HCT116 (cell line): ENCODE measurements around the gene GPR68. TPM values are rescaled to one million over a fixed set of nuclear protein-coding genes. Genes with fewer than 3 reads are reported as not detected.

Source experiments
- ATAC-seq: fragments of 200-7000 bp; cut with Tn5 transposase; 2 replicates; pipeline ENCODE4 v1.9.1; 2020; ENCODE audit warnings: mild to moderate bottlenecking, moderate library complexity
- BruUV-seq: library from RNA; stranded (reverse); fragments of 400-500 nt; replicated peaks from 2 replicates; lab custom pipeline; 2021; lab: Mats Ljungman, UMichigan
- CTCF ChIA-PET: fragments of 300-600 bp; sonication (Branson Sonifier 250); formaldehyde crosslinking; loops from one replicate; lab custom pipeline; 2021; ENCODE audit warnings: antibody characterized with exemption; lab: Charles Lee
- POLR2A ChIA-PET: fragments of 300-600, 350-600 bp; sonication (Branson Sonifier 250); formaldehyde crosslinking; loops from one replicate; lab custom pipeline; 2021; ENCODE audit warnings: antibody characterized with exemption; lab: Charles Lee
- RAD21 ChIA-PET, 2 experiments: fragments of 300-600 bp; sonication (Branson Sonifier 250); formaldehyde crosslinking; loops; one replicate each; lab custom pipeline; 2023; ENCODE audit warnings: low total read pairs in 2 of 2; ENCODE audit not compliant: uncharacterized antibody in 2 of 2, unreplicated experiment in 2 of 2, low non-redundant PET in 1 of 2; lab: Charles Lee
- DNase-seq: peaks from one replicate; pipeline ENCODE4 v3.0.0-alpha.2; 2010; ENCODE audit warnings: low read depth, low spot score
- H2AFZ ChIP-seq: fragments of 200-600 bp; shearing (Covaris generic), sonication (generic); 2 replicates; pipeline ENCODE4 v1.6.1; 2017; ENCODE audit warnings: low read depth, mixed run types, mixed read lengths, antibody characterized with exemption, low read length; ENCODE audit not compliant: poor library complexity, severe bottlenecking
- H3K27ac ChIP-seq: 2 replicates; pipeline ENCODE4 v1.5.1; 2012; ENCODE audit warnings: low read depth, low read length
- H3K27me3 ChIP-seq: fragments of 200-600 bp; sonication (generic); 2 replicates; pipeline ENCODE4 v1.6.1; 2016; ENCODE audit warnings: mixed run types, low read length, mixed read lengths; ENCODE audit not compliant: insufficient read depth
- H3K36me3 ChIP-seq, 2 experiments: fragments of 200-500 bp in 1 of 2; fragments of 200-600 bp in 1 of 2; sonication (Bioruptor generic) in 1 of 2; sonication (generic) in 1 of 2; 2 replicates each; pipeline versions ENCODE4 v1.5.1 to v1.6.1; 2014 to 2016; ENCODE audit warnings: low read length in 2 of 2, inconsistent platforms in 1 of 2, mixed read lengths in 1 of 2, mixed run types in 1 of 2; ENCODE audit not compliant: insufficient read depth in 2 of 2, control insufficient read depth in 1 of 2
- H3K4me1 ChIP-seq, 2 experiments: fragments of 200-600 bp in 1 of 2; sonication (generic) in 1 of 2; 2 replicates each; pipeline versions ENCODE4 v1.5.1 to v1.6.1; 2012 to 2017; ENCODE audit warnings: low read length in 2 of 2, inconsistent platforms in 1 of 2, mild to moderate bottlenecking in 1 of 2, mixed read lengths in 1 of 2, mixed run types in 1 of 2, moderate library complexity in 1 of 2; ENCODE audit not compliant: insufficient read depth in 2 of 2, control insufficient read depth in 1 of 2
- H3K4me2 ChIP-seq: fragments of 200-600 bp; sonication (generic); 2 replicates; pipeline ENCODE4 v1.6.1; 2017; ENCODE audit warnings: mixed run types, low read length, mixed read lengths
- H3K4me3 ChIP-seq, 2 experiments: fragments of 200-600 bp in 1 of 2; sonication (generic) in 1 of 2; replicated peaks in 1 of 2; 2 replicates each; pipeline ENCODE4 v1.5.1; 2011 to 2016; ENCODE audit warnings: low read length in 2 of 2, control low read depth in 1 of 2, low read depth in 1 of 2, mild to moderate bottlenecking in 1 of 2, mixed read lengths in 1 of 2, mixed run types in 1 of 2
- H3K79me2 ChIP-seq: fragments of 200-600 bp; sonication (generic); 2 replicates; pipeline ENCODE4 v1.6.1; 2017; ENCODE audit warnings: mild to moderate bottlenecking, mixed run types, low read length, moderate library complexity, mixed read lengths; ENCODE audit not compliant: insufficient read depth
- H3K9ac ChIP-seq: fragments of 200-600 bp; sonication (generic); 2 replicates; pipeline ENCODE4 v1.6.1; 2016; ENCODE audit warnings: low read length, mixed read lengths
- H3K9me2 ChIP-seq: fragments of 200-600 bp; sonication (generic), shearing (Covaris generic); 2 replicates; pipeline ENCODE4 v1.6.1; 2017; ENCODE audit warnings: mixed run types, mild to moderate bottlenecking, moderate library complexity; ENCODE audit not compliant: insufficient read depth
- H3K9me3 ChIP-seq, 2 experiments: fragments of 200-500 bp in 1 of 2; fragments of 200-600 bp in 1 of 2; sonication (Bioruptor generic) in 1 of 2; sonication (generic) in 1 of 2; 2 replicates each; pipeline ENCODE4 v1.6.1; 2014 to 2017; ENCODE audit warnings: low read length in 2 of 2, mixed read lengths in 2 of 2, inconsistent platforms in 1 of 2, low read depth in 1 of 2, mild to moderate bottlenecking in 1 of 2, mixed run types in 1 of 2, moderate library complexity in 1 of 2; ENCODE audit not compliant: control insufficient read depth in 1 of 2, insufficient read depth in 1 of 2
- H4K20me1 ChIP-seq: fragments of 200-600 bp; sonication (generic), shearing (Covaris generic); 2 replicates; pipeline ENCODE4 v1.6.1; 2017; ENCODE audit warnings: mixed run types, mild to moderate bottlenecking, moderate library complexity; ENCODE audit not compliant: insufficient read depth
- EZH2phosphoT487 ChIP-seq: fragments of 200-600 bp; IDR thresholded peaks from 2 replicates; pipeline ENCODE4 v1.6.1; 2018; ENCODE audit warnings: antibody characterized with exemption, borderline replicate concordance
- FOSL1 ChIP-seq: IDR thresholded peaks from 2 replicates; pipeline ENCODE4 v1.6.1; 2012; ENCODE audit warnings: low read depth
- MAX ChIP-seq: IDR thresholded peaks from 2 replicates; pipeline ENCODE4 v1.6.1; 2012
- POLR2AphosphoS5 ChIP-seq: IDR thresholded peaks from 2 replicates; pipeline ENCODE4 v1.6.1; 2011; ENCODE audit warnings: mild to moderate bottlenecking, low read depth, low read length, moderate library complexity
- RAD21 ChIP-seq: IDR thresholded peaks from 2 replicates; pipeline ENCODE4 v1.6.1; 2012; ENCODE audit warnings: low read depth, mild to moderate bottlenecking
- ZFX ChIP-seq: fragments of 450-650 bp; IDR thresholded peaks from 2 replicates; pipeline ENCODE4 v1.6.1; 2017
- intact Hi-C: fragments of 100-400 bp; cut with micrococcal nuclease; formaldehyde crosslinking; loops from 2 replicates; pipeline ENCODE4 v1.10.0; 2022
- total RNA-seq: library from RNA; stranded (reverse); gene quantifications from one replicate; pipeline ENCODE4 v1.2.1, GENCODE V29; 2021; ENCODE audit not compliant: unreplicated experiment
- TF ChIP-seq, protein P1 (sequence below): IDR thresholded peaks from 2 replicates; pipeline ENCODE4 v1.6.1; 2011; ENCODE audit warnings: mild to moderate bottlenecking, low read length, moderate library complexity; ENCODE audit not compliant: insufficient replicate concordance; ENCODE audit errors: extremely low read depth

Gene GPR68
- total RNA-seq, 1 experiment from 2014 or later = not detected

DNA sequence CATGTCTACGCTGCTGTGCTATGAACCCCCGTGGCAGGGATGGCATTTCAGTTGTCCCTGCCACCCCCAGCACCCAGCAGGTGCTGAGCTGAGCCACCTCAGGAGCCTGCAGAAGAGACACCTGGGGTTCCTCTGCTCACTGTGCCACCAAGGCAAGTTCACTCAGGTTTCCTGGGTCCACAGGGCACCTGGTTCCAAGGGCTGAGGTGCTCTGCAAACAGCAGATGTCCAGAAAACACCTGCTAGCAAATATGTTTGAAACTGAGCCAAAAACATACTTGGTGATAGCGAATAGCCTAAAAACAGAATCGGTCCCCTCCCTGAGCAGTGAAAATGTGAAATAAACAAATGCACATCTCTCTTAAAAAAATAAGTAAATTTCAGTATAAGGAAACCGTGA, 35.6 kb upstream of the GPR68 start:
- Histone ChIP-seq H4K20me1 (no peaks in the 10 kb centered on the region), H3K27ac (no peak overlapping the region), H3K4me1 (no peaks in the 10 kb centered on the region; a peak in 1 of 4 replicates), H3K79me2 (no peaks in the 10 kb centered on the region), H3K9ac (no peak overlapping the region), H3K36me3 (peaks cover 0 to 3% of the 10 kb centered on the region in 2 experiments; a peak in 2 of 4 replicates), H3K4me2 (no peak overlapping the region), H3K27me3 (no peaks in the 10 kb centered on the region), H3K4me3 (no peak overlapping the region), H3K9me2 (no peaks in the 10 kb centered on the region), H3K9me3 (no peaks in the 10 kb centered on the region), H2AFZ (no peak overlapping the region)
- ChIA-PET RAD21 (no interaction called here), CTCF (no interaction called here), POLR2A (no interaction called here)
- DNase-seq (no peak), ATAC-seq (no peak)
- intact Hi-C loops = no loop called here
- TF ChIP-seq ZFX (no peak), EZH2phosphoT487 (no peak), FOSL1 (no peak), RAD21 (no peak)
- TF ChIP-seq, protein P1, sequence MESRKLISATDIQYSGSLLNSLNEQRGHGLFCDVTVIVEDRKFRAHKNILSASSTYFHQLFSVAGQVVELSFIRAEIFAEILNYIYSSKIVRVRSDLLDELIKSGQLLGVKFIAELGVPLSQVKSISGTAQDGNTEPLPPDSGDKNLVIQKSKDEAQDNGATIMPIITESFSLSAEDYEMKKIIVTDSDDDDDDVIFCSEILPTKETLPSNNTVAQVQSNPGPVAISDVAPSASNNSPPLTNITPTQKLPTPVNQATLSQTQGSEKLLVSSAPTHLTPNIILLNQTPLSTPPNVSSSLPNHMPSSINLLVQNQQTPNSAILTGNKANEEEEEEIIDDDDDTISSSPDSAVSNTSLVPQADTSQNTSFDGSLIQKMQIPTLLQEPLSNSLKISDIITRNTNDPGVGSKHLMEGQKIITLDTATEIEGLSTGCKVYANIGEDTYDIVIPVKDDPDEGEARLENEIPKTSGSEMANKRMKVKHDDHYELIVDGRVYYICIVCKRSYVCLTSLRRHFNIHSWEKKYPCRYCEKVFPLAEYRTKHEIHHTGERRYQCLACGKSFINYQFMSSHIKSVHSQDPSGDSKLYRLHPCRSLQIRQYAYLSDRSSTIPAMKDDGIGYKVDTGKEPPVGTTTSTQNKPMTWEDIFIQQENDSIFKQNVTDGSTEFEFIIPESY = no peak
- no TSS peak for BruUV-seq

GRCh38 chr14:91279354-91279753, 34.9 kb upstream of the GPR68 start:
- no peak overlapping the region for H3K9ac ChIP-seq
- ChIA-PET POLR2A (no interaction called here), CTCF (no interaction called here), RAD21 (no interaction called here)
- no peak overlapping the region for H2AFZ ChIP-seq
- DNase-seq (no peak), ATAC-seq (no peak)
- H3K36me3 ChIP-seq = peaks cover 0 to 3% of the 10 kb centered on the region in 2 experiments; a peak in 2 of 4 replicates
- no peak overlapping the region for H3K27ac ChIP-seq
- intact Hi-C loops = no loop called here
- no peaks in the 10 kb centered on the region; a peak in 1 of 4 replicates for H3K4me1 ChIP-seq
- H3K4me2 ChIP-seq = no peak overlapping the region
- H3K9me2 ChIP-seq = no peaks in the 10 kb centered on the region
- H3K79me2 ChIP-seq = no peaks in the 10 kb centered on the region
- H4K20me1 ChIP-seq = no peaks in the 10 kb centered on the region
- BruUV-seq = no TSS peak
- H3K27me3 ChIP-seq = no peaks in the 10 kb centered on the region
- H3K9me3 ChIP-seq = no peaks in the 10 kb centered on the region
- no peak overlapping the region for H3K4me3 ChIP-seq
- TF ChIP-seq ZFX (no peak), MAX (no peak), POLR2AphosphoS5 (no peak)
- TF ChIP-seq, protein P1 = no peak
